ENCODE data around the gene TYW1. TPM values are rescaled to one million over a fixed set of nuclear protein-coding genes. Genes with fewer than 3 reads are reported as not detected.
"Not testable (repeated sequence)": the region's sequence is repeated elsewhere in the genome, so short reads cannot be mapped to it uniquely, and the experiment has no call there.

The TYW1 gene
- total and polyA plus RNA-seq, 2 of the 4 experiments (the other 2 are of a cell fraction), result 10.7 to 23.7 TPM

DNA sequence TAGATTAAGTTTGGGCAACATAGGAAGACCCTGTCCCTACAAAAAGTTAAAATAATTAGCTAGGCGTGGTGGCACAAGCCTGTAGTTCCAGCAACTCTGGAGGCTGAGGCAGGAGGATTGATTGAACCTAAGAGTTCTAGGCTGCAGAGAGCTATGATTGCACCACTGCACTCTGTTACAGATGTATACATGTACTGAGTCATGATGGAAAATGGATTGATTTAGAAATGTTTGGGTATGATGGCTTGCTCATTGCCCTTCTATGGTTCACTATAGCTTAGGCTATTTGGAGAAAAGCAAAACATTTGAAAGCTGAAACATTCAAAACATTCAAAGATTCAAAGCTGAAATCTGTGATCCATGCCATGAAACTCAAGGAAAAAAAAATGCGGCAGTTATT is 17.6 kb upstream of the TYW1 start:
- H2BK15ac ChIP-seq (ENCODE audit: low read depth, low read length); H3K4me3 ChIP-seq (ENCODE audit: insufficient read depth, low read depth, low read length); H3K9ac ChIP-seq (ENCODE audit: low read depth, low read length); H4K91ac ChIP-seq (ENCODE audit: insufficient read depth, low read depth, low read length); H2AFZ ChIP-seq (replicated peaks; ENCODE audit: low read length, poor library complexity); dilution Hi-C loops (cut with HindIII; ENCODE audit: low sequenced_read_pairs, unreplicated experiment); H3K27me3 ChIP-seq (ENCODE audit: control insufficient read depth, insufficient read depth, low read length); H2AK5ac ChIP-seq (ENCODE audit: low read depth, low read length); H3K36me3 ChIP-seq (ENCODE audit: control insufficient read depth, insufficient read depth, low read length); H3K4me1 ChIP-seq (ENCODE audit: control insufficient read depth, insufficient read depth, low read length); H4K20me1 ChIP-seq (ENCODE audit: insufficient read depth, low read length); H3K79me1 ChIP-seq (ENCODE audit: low read depth in 1 of 2, low read length in 2 of 2); H3K9me1 ChIP-seq (ENCODE audit: insufficient read depth, low read length); H3K9me3 ChIP-seq (ENCODE audit: control insufficient read depth, insufficient read depth, low read length); BruUV-seq (replicated peaks); H2AK9ac ChIP-seq (replicated peaks; ENCODE audit: low read depth, low read length, poor library complexity): not testable (repeated sequence)
- peak overlapping the region; percentile 90 for H3K27ac ChIP-seq (ENCODE audit: insufficient read depth, low read length)
- peak overlapping the region; percentile 51 for H3K23ac ChIP-seq (ENCODE audit: low read depth, low read length)
- TF ChIP-seq FOS (IDR thresholded peaks at IDR 0.05; ENCODE audit: low read depth, low read length) (peak; percentile 20; the same call in 1 of the 2 replicates), CEBPB (IDR thresholded peaks at IDR 0.05; ENCODE audit: low read depth, low read length) (peak; percentile 72)
- H3K14ac ChIP-seq (replicated peaks; ENCODE audit: low read depth, low read length), result 0 out of 2 replicates have a peak overlapping the region, but pooled peaks have one; percentile 65
- peak overlapping the region; percentile 88 for H2BK120ac ChIP-seq (ENCODE audit: low read depth, low read length)
- in situ Hi-C loops (cut with MboI; ENCODE audit: low sequenced_read_pairs) (loop anchor here (25.0 kb wide), 1 partner anchor 417 kb away; no protein-coding TSS in a partner anchor), intact Hi-C loops (cut with micrococcal nuclease) (loop anchor here (10.0 kb wide), 1 partner anchor 54 kb away; the partner anchor contains the start of gene TMEM248)
- no CpG with 5 or more reads among the region's 2 CpGs for WGBS, 2 experiments (ENCODE audit: extremely low coverage in 2 of 2, insufficient read length in 1 of 2)
- ChIA-PET CTCF (interaction anchor here (0.6 kb wide), 1 partner anchor 156 kb away, joined by 3 read pairs; no protein-coding TSS in a partner anchor), POLR2A (ENCODE audit: unreplicated experiment) (interaction anchor here (0.6 kb wide), 1 partner anchor 12 kb away, joined by 4 read pairs; no protein-coding TSS in a partner anchor)
- H2BK5ac ChIP-seq (ENCODE audit: low read depth, low read length, poor library complexity, severe bottlenecking), result peak overlapping the region; percentile 89
- peak overlapping the region in 1 of 2 experiments; percentile 67; a peak in 2 of 4 replicates for H4K8ac ChIP-seq (ENCODE audit: low read depth in 2 of 2, low read length in 2 of 2)
- H3K4ac ChIP-seq (ENCODE audit: low read depth, low read length), result peak overlapping the region; percentile 84
- H3K18ac ChIP-seq (ENCODE audit: low read depth, low read length), result peak overlapping the region; percentile 78; the same call in 1 of the 2 replicates
- H3K56ac ChIP-seq (ENCODE audit: extremely low read depth, insufficient read depth, low read length), result peak overlapping the region; percentile 67; the same call in 1 of the 2 replicates
- DNase-seq (peak; percentile 78), ATAC-seq (ENCODE audit: low read depth) (peak; percentile 96)
- 0 out of 2 replicates have a peak overlapping the region, but pooled peaks have one; percentile 9 for H3K4me2 ChIP-seq (ENCODE audit: low read depth, low read length)
- 0 out of 2 replicates have a peak overlapping the region, but pooled peaks have one; percentile 84 for H2BK20ac ChIP-seq (ENCODE audit: low read depth, low read length)
- H4K5ac ChIP-seq (ENCODE audit: low read depth, low read length), result peak overlapping the region; percentile 60

DNA sequence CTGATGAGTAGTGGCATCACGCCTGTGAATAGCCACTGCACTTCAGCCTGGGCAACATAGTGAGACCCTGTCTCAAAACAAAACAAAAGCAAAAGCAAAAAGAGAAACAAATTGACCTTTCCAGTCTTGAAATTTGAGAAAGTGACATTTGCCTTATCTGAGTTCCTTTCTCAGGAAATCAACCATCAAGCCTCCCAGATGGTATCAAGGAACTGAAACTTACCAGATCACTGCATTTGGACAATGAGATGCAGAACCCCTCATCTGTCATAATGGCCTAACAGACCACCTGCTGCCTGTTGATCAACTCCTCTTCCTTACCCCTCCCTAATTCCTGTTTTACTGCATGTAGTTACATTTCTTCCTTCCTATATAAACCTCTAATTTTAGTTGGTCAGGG is 16.3 kb upstream of the TYW1 start:
- H2AFZ ChIP-seq (replicated peaks; ENCODE audit: low read length, poor library complexity); H3K36me3 ChIP-seq (ENCODE audit: control insufficient read depth, insufficient read depth, low read length); CTCF ChIA-PET; H3K56ac ChIP-seq (ENCODE audit: extremely low read depth, insufficient read depth, low read length); H3K9me1 ChIP-seq (ENCODE audit: insufficient read depth, low read length); H3K4me1 ChIP-seq (ENCODE audit: control insufficient read depth, insufficient read depth, low read length); H4K20me1 ChIP-seq (ENCODE audit: insufficient read depth, low read length); H4K91ac ChIP-seq (ENCODE audit: insufficient read depth, low read depth, low read length); H3K4me3 ChIP-seq (ENCODE audit: insufficient read depth, low read depth, low read length); dilution Hi-C loops (cut with HindIII; ENCODE audit: low sequenced_read_pairs, unreplicated experiment); H3K4ac ChIP-seq (ENCODE audit: low read depth, low read length); H3K27me3 ChIP-seq (ENCODE audit: control insufficient read depth, insufficient read depth, low read length); H3K4me2 ChIP-seq (ENCODE audit: low read depth, low read length); H3K9ac ChIP-seq (ENCODE audit: low read depth, low read length); ATAC-seq (ENCODE audit: low read depth); POLR2A ChIA-PET (ENCODE audit: unreplicated experiment); H2BK20ac ChIP-seq (ENCODE audit: low read depth, low read length); DNase-seq; H3K9me3 ChIP-seq (ENCODE audit: control insufficient read depth, insufficient read depth, low read length); H4K5ac ChIP-seq (ENCODE audit: low read depth, low read length); H3K79me1 ChIP-seq (ENCODE audit: low read depth in 1 of 2, low read length in 2 of 2); H2AK9ac ChIP-seq (replicated peaks; ENCODE audit: low read depth, low read length, poor library complexity); intact Hi-C loops (cut with micrococcal nuclease); BruUV-seq (replicated peaks); H3K23ac ChIP-seq (ENCODE audit: low read depth, low read length): not testable (repeated sequence)
- Histone ChIP-seq H3K18ac (ENCODE audit: low read depth, low read length) (peak overlapping the region; percentile 9), H3K14ac (replicated peaks; ENCODE audit: low read depth, low read length) (0 out of 2 replicates have a peak overlapping the region, but pooled peaks have one; percentile 65), H4K8ac (ENCODE audit: low read depth in 2 of 2, low read length in 2 of 2) (0 out of 4 replicates have a peak overlapping the region, but pooled peaks of 1 of the 2 experiments have one; percentile 81), H2AK5ac (ENCODE audit: low read depth, low read length) (0 out of 2 replicates have a peak overlapping the region, but pooled peaks have one; percentile 33), H2BK5ac (ENCODE audit: low read depth, low read length, poor library complexity, severe bottlenecking) (peak overlapping the region; percentile 89), H3K27ac (ENCODE audit: insufficient read depth, low read length) (peak overlapping the region; percentile 90; the same call in 1 of the 2 replicates), H2BK15ac (ENCODE audit: low read depth, low read length) (peak overlapping the region; percentile 60; the same call in 2 of the 3 replicates), H2BK120ac (ENCODE audit: low read depth, low read length) (peak overlapping the region; percentile 88)
- in situ Hi-C loops (cut with MboI; ENCODE audit: low sequenced_read_pairs), result loop anchor here (25.0 kb wide), 1 partner anchor 418 kb away; no protein-coding TSS in a partner anchor
- no CpG with 5 or more reads among the region's 1 CpG for WGBS, 2 experiments (ENCODE audit: extremely low coverage in 2 of 2, insufficient read length in 1 of 2)
